Erythroblast (primary cell): Measurements from ENCODE around the gene AURKA.

ENCODE experiments used
- GATA1 ChIP-seq: IDR thresholded peaks from 2 replicates; pipeline ENCODE4 v1.6.1; 2011; ENCODE audit warnings: low read depth, mild to moderate bottlenecking, control low read depth, low read length, moderate library complexity
- POLR2A ChIP-seq: IDR thresholded peaks from 2 replicates; pipeline ENCODE4 v1.6.1; 2011; ENCODE audit warnings: mild to moderate bottlenecking, low read length

- TF ChIP-seq POLR2A = no peak
- TF ChIP-seq GATA1 = no peak
Observed at GRCh38 chr20:56409521-56409920, 17.5 kb upstream of the AURKA start.
